Activated CD4-positive, alpha-beta memory T cell treated with anti-CD3 and anti-CD28 coated beads, Interleukin-2, amount 10 ng/mL, durations not matched to agents 7 days and 5 days (primary cell): ENCODE results near the gene CNTN1. TPM values are rescaled to one million over a fixed set of nuclear protein-coding genes. Genes with fewer than 3 reads are reported as not detected.

Source experiments
- CTCF ChIA-PET: fragments of 350-600 bp; sonication (Branson Sonifier 250); formaldehyde crosslinking; loops from one replicate; lab custom pipeline; 2021; ENCODE audit warnings: antibody characterized with exemption, inconsistent platforms; lab: Charles Lee
- POLR2A ChIA-PET: fragments of 350-600 bp; sonication (Branson Sonifier 250); formaldehyde crosslinking; loops from one replicate; lab custom pipeline; 2021; ENCODE audit warnings: antibody characterized with exemption; lab: Charles Lee
- DNase-seq: peaks from one replicate; pipeline ENCODE4 v3.0.0-alpha.2; 2020
- H3K27ac Mint-ChIP-seq: one replicate; pipeline ENCODE4 v1.8.0; 2021; ENCODE audit warnings: mild to moderate bottlenecking, mixed read lengths
- H3K27me3 Mint-ChIP-seq: one replicate; pipeline ENCODE4 v1.8.0; 2021; ENCODE audit warnings: mixed read lengths
- H3K36me3 Mint-ChIP-seq: one replicate; pipeline ENCODE4 v1.8.0; 2021; ENCODE audit warnings: low read depth, mixed read lengths
- H3K4me1 Mint-ChIP-seq: one replicate; pipeline ENCODE4 v1.8.0; 2021; ENCODE audit warnings: mixed read lengths
- H3K4me3 Mint-ChIP-seq: one replicate; pipeline ENCODE4 v1.8.0; 2021; ENCODE audit warnings: mild to moderate bottlenecking, mixed read lengths
- H3K9me3 Mint-ChIP-seq: one replicate; pipeline ENCODE4 v1.8.0; 2021; ENCODE audit warnings: mixed read lengths
- total RNA-seq, 2 experiments: library from RNA; stranded (reverse); gene quantifications; one replicate each; pipeline ENCODE4 v1.2.3, GENCODE V29; 2021

CNTN1 gene
- total RNA-seq, 2 experiments from 2014 or later: not detected

GRCh38 chr12:41120211-41120610 is 428.0 kb downstream of the CNTN1 start:
- no peak overlapping the region for H3K27ac Mint-ChIP-seq
- no peaks in the 10 kb centered on the region for H3K4me1 Mint-ChIP-seq
- POLR2A ChIA-PET: no interaction called here
- no peak overlapping the region for H3K4me3 Mint-ChIP-seq
- peaks cover 3% of the 10 kb centered on the region for H3K9me3 Mint-ChIP-seq
- no peaks in the 10 kb centered on the region for H3K36me3 Mint-ChIP-seq
- CTCF ChIA-PET: no interaction called here
- no peak for DNase-seq
- H3K27me3 Mint-ChIP-seq: no peaks in the 10 kb centered on the region

GRCh38 chr12:41121374-41121773 is 429.1 kb downstream of the CNTN1 start:
- Mint-ChIP-seq H3K27me3 (no peaks in the 10 kb centered on the region), H3K4me1 (no peaks in the 10 kb centered on the region), H3K36me3 (no peaks in the 10 kb centered on the region), H3K9me3 (peaks cover 3% of the 10 kb centered on the region), H3K4me3 (no peak overlapping the region), H3K27ac (no peak overlapping the region)
- CTCF ChIA-PET: no interaction called here
- POLR2A ChIA-PET: no interaction called here
- no peak for DNase-seq
